Erythroblast (primary cell): ENCODE measurements around the gene SBF1.

Experiments used
- GATA1 ChIP-seq: IDR thresholded peaks from 2 replicates; pipeline ENCODE4 v1.6.1; 2011; ENCODE audit warnings: low read depth, mild to moderate bottlenecking, control low read depth, low read length, moderate library complexity
- POLR2A ChIP-seq: IDR thresholded peaks from 2 replicates; pipeline ENCODE4 v1.6.1; 2011; ENCODE audit warnings: mild to moderate bottlenecking, low read length

DNA sequence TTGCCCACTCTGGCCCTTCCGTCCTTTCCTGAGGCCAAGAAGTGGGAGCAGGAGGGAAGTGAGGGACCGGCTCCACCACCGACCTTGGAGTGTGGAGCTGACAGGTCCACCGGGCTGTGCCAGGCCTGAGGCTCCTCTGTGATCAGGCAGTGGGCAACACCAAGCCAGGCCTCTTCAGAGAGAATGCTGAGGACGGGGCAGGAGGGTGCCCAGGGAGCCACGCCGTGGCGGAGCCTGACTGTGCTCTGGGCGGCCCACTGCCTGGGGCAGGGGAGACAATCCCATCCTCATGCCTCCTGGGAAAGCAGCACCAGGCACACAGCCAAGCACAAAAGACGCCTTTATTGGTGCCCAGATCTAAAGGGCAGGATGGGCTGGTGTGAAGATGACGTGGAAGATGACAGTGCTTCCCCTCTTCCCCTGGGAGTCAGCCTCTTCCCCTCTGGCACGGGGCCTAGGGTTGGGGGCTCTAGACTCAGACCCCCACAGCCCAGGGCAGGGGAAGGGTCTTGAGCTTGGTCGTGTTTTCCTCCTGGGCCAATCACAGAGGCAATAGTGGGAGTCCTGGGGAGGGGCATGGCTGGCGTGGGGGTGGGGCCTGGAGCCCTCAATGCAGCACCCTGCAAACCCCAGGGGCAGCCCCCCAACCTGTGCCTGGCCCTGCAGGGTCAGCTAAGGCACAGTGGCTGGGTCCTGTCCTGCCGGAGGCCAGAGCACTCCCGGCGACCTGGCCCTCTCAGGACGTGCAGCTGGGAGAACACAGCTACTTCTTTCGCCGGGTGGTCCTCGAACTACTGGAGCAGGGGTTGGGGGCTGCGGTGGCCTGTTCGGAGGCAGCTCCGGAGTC, 28.0 kb upstream of the SBF1 start:
- TF ChIP-seq POLR2A (no peak), GATA1 (no peak)
